Pancreas (tissue), 10 donors: Measurements from ENCODE around the gene NSUN2. TPM values are rescaled to one million over a fixed set of nuclear protein-coding genes. Genes with fewer than 3 reads are reported as not detected.

ENCODE experiments used
- ATAC-seq, 4 donors: fragments of 200-7000 bp; cut with Tn5 transposase; one replicate each; pipeline versions ENCODE4 v1.8.0 to v1.9.1; 2020; ENCODE audit warnings: mild to moderate bottlenecking in 4 of 4, moderate library complexity in 4 of 4
- DNase-seq, 6 donors: peaks; one replicate each; pipeline ENCODE4 v3.0.0-alpha.2; 2020
- FAIRE-seq: peaks from 2 replicates; lab custom pipeline; 2012; peaks lifted over from hg19 to GRCh38; lab: Jason Lieb, UNC
- H3K27ac ChIP-seq, 4 donors: fragments of 200-600 bp; sonication (generic); 1 replicate in 3 of 4; 2 replicates in 1 of 4; pipeline versions ENCODE4 v1.5.0 to v1.8.0; 2020
- H3K27me3 ChIP-seq, 4 donors: fragments of 200-600 bp; one replicate each; pipeline ENCODE4 v1.8.0; 2021
- H3K36me3 ChIP-seq, 3 donors: fragments of 200-600 bp; sonication (generic) in 1 of 3; one replicate each; pipeline versions ENCODE4 v1.5.0 to v1.8.0; 2020 to 2021
- H3K4me1 ChIP-seq, 3 donors: fragments of 200-600 bp; one replicate each; pipeline ENCODE4 v1.8.0; 2021
- H3K4me3 ChIP-seq, 4 donors: fragments of 200-600 bp; sonication (generic) in 2 of 4; one replicate each; pipeline versions ENCODE4 v1.5.0 to v1.8.0; 2020 to 2021
- H3K9me3 ChIP-seq, 4 donors: fragments of 200-600 bp; one replicate each; pipeline ENCODE4 v1.8.0; 2021
- CTCF ChIP-seq, 4 donors: fragments of 200-600 bp; sonication (generic) in 3 of 4; IDR thresholded peaks; one replicate each; pipeline versions ENCODE4 v1.5.0 to v1.8.0; 2021; ENCODE audit warnings: antibody characterized with exemption in 4 of 4
- WGBS, 2 donors: extraction: QIAGEN DNeasy Blood & Tissue Kit; methylation state at CpG; one replicate each; pipeline ENCODE4 v1.1.7; 2013; 5-methylcytosine and 5-hydroxymethylcytosine counted together
- intact Hi-C, 3 donors: fragments of 100-400 bp; cut with DNase I; formaldehyde crosslinking; loops; one replicate each; pipeline versions ENCODE4 v1.11.1 to v1.14.2; 2022
- polyA plus RNA-seq, 2 donors: library from polyadenylated mRNA; stranded (reverse); fragments of 200-250 nt; gene quantifications; one replicate each; pipeline ENCODE4 v1.2.3, GENCODE V29; 2013
- total RNA-seq, 6 donors: library from RNA; stranded (reverse); fragmentation: NEBNext Ultra II Directional in 4 of 6; extraction: Animal tissue kit (Norgen Biotek cat#: 25700) in 4 of 6; gene quantifications; one replicate each; pipeline versions ENCODE4 v1.2.1 to v1.2.4, GENCODE V29; 2021 to 2023
- donor health status: healthy with polysubstance abuse.
- donor health status: DM: no; HTN: no; CAD: no; lungs with moderate emphysema.
- donor health status: DM: no; HTN: no; CAD: no.
- donor health status: control.
- donor health status: control.
- donor health status: Bipolar disorder and iron deficiency.
- donor health status: DM: yes; HTN: yes; CAD: no.
- donor health status: DM: no; HTN: no; CAD: no.
- donor health status: DM: no; HTN: no; CAD: no.
- donor health status: DM: yes; HTN: yes; CAD: no.

Gene NSUN2
- total and polyA plus RNA-seq, 8 donors = 15.6 to 56.4 (median 20.0) TPM

- no peak for FAIRE-seq
- 91 to 96% methylated on average over 11 of the region's 11 CpGs for WGBS, 2 donors
- Histone ChIP-seq H3K27ac (no peak overlapping the region), H3K9me3 (no peaks in the 10 kb centered on the region), H3K4me3 (no peak overlapping the region), H3K36me3 (peaks cover 9 to 69% (median 33%) of the 10 kb centered on the region in 3 donors), H3K27me3 (no peaks in the 10 kb centered on the region), H3K4me1 (no peaks in the 10 kb centered on the region)
- no peak for DNase-seq
- intact Hi-C loops = no loop called here
- no peak for TF ChIP-seq CTCF (IDR thresholded peaks at IDR 0.05)
- ATAC-seq = no peak
Measured at GRCh38 chr5:6601816-6602215, 31.0 kb downstream of the NSUN2 start.

GRCh38 chr5:6601271-6601670 lies 31.6 kb downstream of the NSUN2 start:
- H3K4me1 ChIP-seq = no peaks in the 10 kb centered on the region
- ATAC-seq = no peak
- FAIRE-seq = no peak
- WGBS, 2 donors = 88 to 94% methylated on average over 11 of the region's 11 CpGs
- no peak for DNase-seq
- no peaks in the 10 kb centered on the region for H3K27me3 ChIP-seq
- H3K27ac ChIP-seq = no peak overlapping the region
- peaks cover 9 to 69% (median 30%) of the 10 kb centered on the region in 3 donors for H3K36me3 ChIP-seq
- no peak overlapping the region for H3K4me3 ChIP-seq
- no peak for TF ChIP-seq CTCF (IDR thresholded peaks at IDR 0.05)
- intact Hi-C loops = no loop called here
- H3K9me3 ChIP-seq = no peaks in the 10 kb centered on the region

- Histone ChIP-seq H3K4me1 (no peaks in the 10 kb centered on the region), H3K27ac (no peak overlapping the region), H3K4me3 (no peak overlapping the region), H3K9me3 (no peaks in the 10 kb centered on the region), H3K27me3 (no peaks in the 10 kb centered on the region), H3K36me3 (peaks cover 9 to 58% (median 28%) of the 10 kb centered on the region in 3 donors)
- FAIRE-seq = no peak
- no peak for TF ChIP-seq CTCF (IDR thresholded peaks at IDR 0.05)
- DNase-seq = no peak
- intact Hi-C loops = no loop called here
- ATAC-seq = no peak
- 91 to 97% methylated on average over 8 of the region's 8 CpGs for WGBS, 2 donors
Measured at GRCh38 chr5:6599739-6600138, 33.1 kb downstream of the NSUN2 start.

GRCh38 chr5:6598351-6598900 lies 34.4 kb downstream of the NSUN2 start:
- DNase-seq (no peak), ATAC-seq (no peak), FAIRE-seq (no peak)
- 83 to 91% methylated on average over 14 of the region's 14 CpGs for WGBS, 2 donors
- H3K4me3 ChIP-seq = no peak overlapping the region
- H3K27ac ChIP-seq = no peak overlapping the region
- H3K4me1 ChIP-seq = no peaks in the 10 kb centered on the region
- H3K27me3 ChIP-seq = no peaks in the 10 kb centered on the region
- intact Hi-C loops = no loop called here
- TF ChIP-seq CTCF (IDR thresholded peaks at IDR 0.05) = no peak
- peaks cover 9 to 45% (median 16%) of the 10 kb centered on the region in 3 donors for H3K36me3 ChIP-seq
- no peaks in the 10 kb centered on the region for H3K9me3 ChIP-seq

- H3K27me3 ChIP-seq = no peaks in the 10 kb centered on the region
- peaks cover 9 to 37% (median 16%) of the 10 kb centered on the region in 3 donors for H3K36me3 ChIP-seq
- FAIRE-seq (no peak), DNase-seq (no peak), ATAC-seq (no peak)
- no peak overlapping the region for H3K27ac ChIP-seq
- WGBS, 2 donors = 89 to 94% methylated on average over 6 of the region's 6 CpGs
- no peak overlapping the region for H3K4me3 ChIP-seq
- no peaks in the 10 kb centered on the region for H3K9me3 ChIP-seq
- intact Hi-C loops = no loop called here
- no peak for TF ChIP-seq CTCF (IDR thresholded peaks at IDR 0.05)
- H3K4me1 ChIP-seq = no peaks in the 10 kb centered on the region
Measured at GRCh38 chr5:6597557-6597956, 35.3 kb downstream of the NSUN2 start.
